GM10847 (cell line): ENCODE data around the gene TCEAL3.

Experiments used
- POLR2A ChIP-seq: IDR thresholded peaks from 2 replicates; pipeline ENCODE4 v1.6.1; 2011; ENCODE audit not compliant: insufficient read length; ENCODE audit errors: extremely low read depth

The TCEAL3 gene

DNA sequence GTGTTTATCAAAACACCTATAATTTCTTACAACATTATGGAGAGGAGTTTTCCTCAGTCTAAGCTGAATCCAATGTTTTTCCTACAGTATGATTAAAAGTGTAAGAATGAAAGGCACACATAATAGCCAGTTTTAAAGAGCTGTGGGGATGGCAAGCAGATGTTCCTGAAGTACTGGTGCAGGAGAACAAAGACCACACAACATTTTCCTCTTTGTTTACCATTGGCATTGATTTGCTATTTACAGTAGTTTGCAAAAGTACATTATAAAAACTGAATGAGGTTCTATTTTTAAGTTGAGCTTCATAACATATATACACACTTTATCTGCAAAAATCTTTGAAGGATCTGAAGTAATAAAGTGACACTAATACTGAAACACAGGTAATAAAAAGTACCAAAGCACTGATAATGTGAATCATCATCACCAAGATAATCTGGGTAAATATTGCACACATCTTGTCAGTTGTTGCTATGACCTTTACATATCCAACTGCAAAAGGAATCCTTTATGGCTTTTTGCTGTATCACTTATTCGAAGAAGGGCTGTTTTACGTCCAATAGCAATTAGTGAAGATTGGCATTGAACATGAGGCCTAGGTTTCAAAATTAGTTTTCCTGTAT, 43.5 kb downstream of the TCEAL3 start:
- no peak for TF ChIP-seq POLR2A

DNA sequence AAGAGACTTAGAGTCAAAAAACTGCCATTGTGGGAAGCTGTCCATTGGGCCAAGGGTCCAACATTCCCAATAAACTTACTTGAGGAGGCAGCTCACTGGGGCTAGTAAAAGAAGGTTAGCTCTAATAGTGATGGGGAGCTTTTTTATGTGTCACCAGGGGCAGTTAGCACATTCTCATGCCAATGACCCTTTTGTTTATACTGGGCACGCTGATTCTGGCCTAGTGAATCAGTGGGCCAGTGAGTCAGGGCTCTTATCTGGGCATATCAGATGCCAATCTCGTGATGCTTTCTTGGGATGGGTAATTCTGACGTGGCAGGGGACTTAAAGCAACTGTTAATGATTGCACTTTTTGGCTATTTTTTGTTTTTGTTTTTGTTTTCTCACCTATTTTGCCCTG, 48.9 kb downstream of the TCEAL3 start:
- no peak for TF ChIP-seq POLR2A

DNA sequence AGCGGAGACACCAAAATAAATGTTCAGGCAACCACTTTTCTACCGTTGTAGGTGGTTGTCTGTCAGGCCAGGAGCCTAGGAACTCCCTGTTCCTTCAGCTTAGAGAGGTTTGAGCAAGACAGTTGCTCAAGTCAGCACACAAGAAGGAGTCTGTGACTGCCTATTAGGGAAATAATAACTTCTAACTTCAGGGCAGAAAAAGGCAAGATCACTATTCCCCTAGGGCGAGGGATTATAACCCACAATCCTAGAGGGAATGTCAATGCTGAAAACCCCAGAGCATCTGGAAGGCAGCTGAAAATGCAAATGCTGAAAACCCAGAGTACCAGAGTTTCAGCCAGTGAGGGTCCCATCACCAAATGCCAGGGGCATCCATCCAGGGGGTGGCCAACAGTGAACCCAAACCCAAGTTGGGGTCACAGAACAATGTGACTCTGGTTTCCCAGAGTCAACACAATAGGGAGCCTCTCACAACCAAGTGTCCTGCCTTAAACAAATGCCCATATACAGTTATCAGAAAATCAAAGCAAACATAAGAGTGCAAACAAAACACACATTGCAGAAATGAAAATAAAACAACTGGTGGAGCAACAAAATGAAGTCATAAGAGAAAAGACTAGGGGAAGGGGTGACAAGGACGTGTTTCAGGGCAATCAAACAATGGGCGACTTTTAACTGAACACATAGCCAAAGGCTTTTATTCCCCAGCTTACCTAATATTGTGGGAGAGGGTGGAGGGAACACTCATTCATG, 51.1 kb downstream of the TCEAL3 start:
- TF ChIP-seq POLR2A, result no peak
